Vagina (tissue), 2 donors: Measurements from ENCODE around the gene STIL. TPM values are rescaled to one million over a fixed set of nuclear protein-coding genes. Genes with fewer than 3 reads are reported as not detected.

Experiments used
- DNase-seq, 2 donors: peaks; one replicate each; pipeline ENCODE4 v3.0.0-alpha.2; 2017; ENCODE audit errors: extremely low spot score in 2 of 2
- H3K27ac ChIP-seq: fragments of 200-600 bp; sonication (generic); one replicate; pipeline ENCODE4 v1.5.1; 2019
- H3K27me3 ChIP-seq: fragments of 200-600 bp; sonication (generic); one replicate; pipeline ENCODE4 v1.5.1; 2019
- H3K36me3 ChIP-seq, 2 donors: fragments of 200-600 bp; sonication (generic); one replicate each; pipeline ENCODE4 v1.5.1; 2017 to 2019
- H3K4me1 ChIP-seq: fragments of 200-600 bp; sonication (generic); one replicate; pipeline ENCODE4 v1.5.1; 2019
- H3K4me3 ChIP-seq, 2 donors: fragments of 200-600 bp; sonication (generic); 1 replicate in 1 of 2; 2 replicates in 1 of 2; pipeline ENCODE4 v1.5.1; 2016 to 2019
- H3K9me3 ChIP-seq: fragments of 200-600 bp; sonication (generic); one replicate; pipeline ENCODE4 v1.5.1; 2019
- CTCF ChIP-seq, 3 experiments: fragments of 450-650 bp in 2 of 3; fragments of 200-600 bp in 1 of 3; sonication (generic) in 1 of 3; IDR thresholded peaks; one replicate each; pipeline ENCODE4 v1.5.1; 2017 to 2019; ENCODE audit warnings: antibody characterized with exemption in 3 of 3, mild to moderate bottlenecking in 2 of 3, moderate library complexity in 2 of 3
- POLR2A ChIP-seq, 2 donors: fragments of 450-650 bp; IDR thresholded peaks; one replicate each; pipeline ENCODE4 v1.6.1; 2017; ENCODE audit warnings: antibody characterized with exemption in 2 of 2, mild to moderate bottlenecking in 2 of 2, moderate library complexity in 2 of 2
- POLR2AphosphoS5 ChIP-seq, 2 donors: sonication (generic); formaldehyde crosslinking; IDR thresholded peaks; one replicate each; pipeline ENCODE4 v1.9.0; 2017; ENCODE audit warnings: antibody characterized with exemption in 2 of 2, mild to moderate bottlenecking in 2 of 2, low read depth in 1 of 2; ENCODE audit not compliant: insufficient read depth in 1 of 2
- intact Hi-C: fragments of 100-400 bp; cut with DNase I; formaldehyde crosslinking; loops from one replicate; pipeline ENCODE4 v1.15.1; 2023
- total RNA-seq: library from RNA; depleted of rRNA; stranded (reverse); fragments of >200 nt; gene quantifications from one replicate; pipeline ENCODE4 v1.2.3, GENCODE V29; 2016

Gene STIL
- total RNA-seq, 1 donor from 2014 or later: 3.9 TPM

GRCh38 chr1:47231301-47232186 is 82.4 kb downstream of the STIL start:
- Histone ChIP-seq H3K4me1 (peaks cover 13% of the 10 kb centered on the region), H3K36me3 (no peaks in the 10 kb centered on the region), H3K27me3 (peaks cover 32% of the 10 kb centered on the region), H3K9me3 (no peaks in the 10 kb centered on the region), H3K4me3 (peak overlapping the region; percentile 39 to 41), H3K27ac (peak overlapping the region; percentile 74)
- intact Hi-C loops: no loop called here
- TF ChIP-seq POLR2AphosphoS5 (IDR thresholded peaks at IDR 0.05; ENCODE audit: insufficient read depth in 1 of 2, low read depth in 1 of 2) (peak in 1 of 2 donors; percentile 63), CTCF (IDR thresholded peaks at IDR 0.05) (no peak)
- no peak for DNase-seq

GRCh38 chr1:47230692-47231300 is 83.2 kb downstream of the STIL start:
- Histone ChIP-seq H3K4me1 (peaks cover 19% of the 10 kb centered on the region), H3K9me3 (no peaks in the 10 kb centered on the region), H3K27me3 (peaks cover 32% of the 10 kb centered on the region), H3K27ac (peak overlapping the region; percentile 74), H3K36me3 (no peaks in the 10 kb centered on the region), H3K4me3 (peak overlapping the region; percentile 39 to 41)
- no peak for TF ChIP-seq CTCF (IDR thresholded peaks at IDR 0.05)
- no peak for TF ChIP-seq POLR2AphosphoS5 (IDR thresholded peaks at IDR 0.05; ENCODE audit: insufficient read depth in 1 of 2, low read depth in 1 of 2)
- TF ChIP-seq POLR2A (IDR thresholded peaks at IDR 0.05): no peak
- intact Hi-C loops: no loop called here
- no peak for DNase-seq

GRCh38 chr1:47229886-47230691 is 83.9 kb downstream of the STIL start:
- peaks cover 24% of the 10 kb centered on the region for H3K4me1 ChIP-seq
- H3K36me3 ChIP-seq: no peaks in the 10 kb centered on the region
- peaks cover 32% of the 10 kb centered on the region for H3K27me3 ChIP-seq
- no peak for DNase-seq
- H3K4me3 ChIP-seq: peak overlapping the region; percentile 39 to 41
- peak overlapping the region; percentile 74 for H3K27ac ChIP-seq
- TF ChIP-seq POLR2A (IDR thresholded peaks at IDR 0.05) (no peak), CTCF (IDR thresholded peaks at IDR 0.05) (no peak)
- no peaks in the 10 kb centered on the region for H3K9me3 ChIP-seq
- intact Hi-C loops: no loop called here

- no peaks in the 10 kb centered on the region for H3K9me3 ChIP-seq
- peak overlapping the region; percentile 34 to 41 for H3K4me3 ChIP-seq
- peaks cover 31% of the 10 kb centered on the region for H3K4me1 ChIP-seq
- intact Hi-C loops: no loop called here
- peak overlapping the region; percentile 74 for H3K27ac ChIP-seq
- H3K36me3 ChIP-seq: no peaks in the 10 kb centered on the region
- no peak for DNase-seq
- peaks cover 37% of the 10 kb centered on the region for H3K27me3 ChIP-seq
- TF ChIP-seq POLR2AphosphoS5 (IDR thresholded peaks at IDR 0.05; ENCODE audit: insufficient read depth in 1 of 2, low read depth in 1 of 2): peak in 1 of 2 donors; percentile 12
- TF ChIP-seq CTCF (IDR thresholded peaks at IDR 0.05): no peak
These were observed 84.7 kb downstream of the STIL start for GRCh38 chr1:47229031-47229885.
